Measurements from ENCODE around the gene MLLT3. TPM values are rescaled to one million over a fixed set of nuclear protein-coding genes. Genes with fewer than 3 reads are reported as not detected.

Gene MLLT3
- total and polyA plus RNA-seq, 2 of the 8 experiments (the other 6 are each of a cell fraction or from before 2014, with no cell fraction given), result 5.9 to 9.6 TPM

DNA sequence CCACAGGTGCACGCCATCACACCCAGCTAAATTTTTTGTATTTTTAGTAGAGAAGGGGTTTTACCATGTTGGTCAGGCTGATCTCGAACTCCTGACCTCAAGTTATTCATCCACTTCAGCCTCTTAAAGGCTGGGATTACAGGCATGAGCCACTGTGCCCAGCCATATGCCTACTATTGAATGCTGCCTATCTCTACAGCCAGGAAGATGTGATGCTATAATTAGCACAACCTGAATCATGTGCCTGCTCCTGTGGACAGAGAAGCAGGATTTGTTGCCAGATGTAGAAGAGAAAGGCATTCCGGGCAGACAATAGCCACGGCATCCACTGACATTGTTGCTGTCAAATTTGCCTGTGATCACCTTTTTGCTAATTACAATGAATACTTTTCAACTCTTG is 24.4 kb upstream of the MLLT3 start (continued):
- TF ChIP-seq CHD7 (IDR thresholded peaks at IDR 0.05; ENCODE audit: insufficient replicate concordance, low read length) (no peak), PHF8 (conservative IDR thresholded peaks at IDR 0.05; ENCODE audit: low read depth, low read length) (no peak), CBX8 (IDR thresholded peaks at IDR 0.05; ENCODE audit: borderline replicate concordance, low read depth, low read length) (no peak), POU5F1 (IDR thresholded peaks at IDR 0.05; ENCODE audit: low read depth, low read length) (no peak), RAD21 (IDR thresholded peaks at IDR 0.05 in 1 of 2, conservative IDR thresholded peaks at IDR 0.05 in 1 of 2; ENCODE audit: low read depth in 2 of 2, low read length in 2 of 2) (no peak), HDAC6 (IDR thresholded peaks at IDR 0.05; ENCODE audit: low read depth, low read length) (no peak), CTBP2 (IDR thresholded peaks at IDR 0.05; ENCODE audit: borderline replicate concordance, insufficient read depth, insufficient read length, low read length) (no peak), USF2 (IDR thresholded peaks at IDR 0.05; ENCODE audit: low read length) (no peak), EGR1 (IDR thresholded peaks at IDR 0.05; ENCODE audit: borderline replicate concordance, low read depth, low read length) (no peak), SP1 (IDR thresholded peaks at IDR 0.05; ENCODE audit: low read depth, low read length) (no peak)

All from H1 (cell line).